HG03432 (cell line): ENCODE results near the gene TMEM140.
"Not testable (repeated sequence)": the region's sequence is repeated elsewhere in the genome, so short reads cannot be mapped to it uniquely, and the experiment has no call there.

Experiments used
- ATAC-seq: cut with Tn5 transposase; IDR thresholded peaks from one replicate; pipeline ENCODE4 v1.9.1; 2021; ENCODE audit warnings: mild to moderate bottlenecking, moderate library complexity; ENCODE audit not compliant: unreplicated experiment

TMEM140 gene

GRCh38 chr7:135147899-135148721, at the start of gene TMEM140:
TMEM140 (plus strand) TSS chr7:135148072; CDS start chr7:135164442, 16,370 bp downstream.
- peak; percentile 78 for ATAC-seq

- ATAC-seq = no peak
These were observed 49.5 kb upstream of the TMEM140 start for GRCh38 chr7:135098391-135098790.

GRCh38 chr7:135100856-135101255, 47.0 kb upstream of the TMEM140 start:
- no peak for ATAC-seq

- ATAC-seq = peak; percentile 94
These were observed 45.5 kb upstream of the TMEM140 start for GRCh38 chr7:135102372-135102771.

GRCh38 chr7:135109562-135109961, 38.3 kb upstream of the TMEM140 start:
- ATAC-seq = no peak

- ATAC-seq = no peak
These were observed 37.9 kb upstream of the TMEM140 start for GRCh38 chr7:135109976-135110375.

- ATAC-seq = no peak
These were observed 36.5 kb upstream of the TMEM140 start for GRCh38 chr7:135111379-135111778.

GRCh38 chr7:135114622-135115021, 33.2 kb upstream of the TMEM140 start:
- no peak for ATAC-seq

- ATAC-seq = no peak
These were observed 30.8 kb upstream of the TMEM140 start for GRCh38 chr7:135117096-135117495.

GRCh38 chr7:135121868-135122267, 26.0 kb upstream of the TMEM140 start:
- no peak for ATAC-seq

- ATAC-seq = not testable (repeated sequence)
These were observed 23.2 kb upstream of the TMEM140 start for GRCh38 chr7:135124631-135125030.

- no peak for ATAC-seq
These were observed 18.9 kb upstream of the TMEM140 start for GRCh38 chr7:135128931-135129330.

GRCh38 chr7:135129579-135129978, 18.3 kb upstream of the TMEM140 start:
- ATAC-seq = no peak

GRCh38 chr7:135143885-135144668, 3.8 kb upstream of the TMEM140 start:
- ATAC-seq = no peak

- no peak for ATAC-seq
These were observed 452 bp upstream of the TMEM140 start for GRCh38 chr7:135147341-135147898.

- no peak for ATAC-seq
These were observed 2.4 kb downstream of the TMEM140 start for GRCh38 chr7:135150072-135150782.

- ATAC-seq = no peak
These were observed 3.3 kb downstream of the TMEM140 start for GRCh38 chr7:135151132-135151531.

GRCh38 chr7:135151533-135151932, 3.7 kb downstream of the TMEM140 start:
- ATAC-seq = no peak

GRCh38 chr7:135152442-135152841, 4.6 kb downstream of the TMEM140 start:
- ATAC-seq = no peak

- ATAC-seq = no peak
These were observed 6.9 kb downstream of the TMEM140 start for GRCh38 chr7:135154734-135155133.

GRCh38 chr7:135156290-135156689, 8.4 kb downstream of the TMEM140 start:
- ATAC-seq = no peak
